Activated CD4-positive, alpha-beta T cell treated with anti-CD3 and anti-CD28 coated beads, Interleukin-2, amount 50 U/mL, for 1 hour (primary cell): ENCODE measurements around the gene TGFBR3L.
"Not testable (repeated sequence)": the region's sequence is repeated elsewhere in the genome, so short reads cannot be mapped to it uniquely, and the experiment has no call there.

Experiments used
- DNase-seq: peaks from one replicate; pipeline ENCODE4 v3.0.0-alpha.2; 2020

TGFBR3L gene

DNA sequence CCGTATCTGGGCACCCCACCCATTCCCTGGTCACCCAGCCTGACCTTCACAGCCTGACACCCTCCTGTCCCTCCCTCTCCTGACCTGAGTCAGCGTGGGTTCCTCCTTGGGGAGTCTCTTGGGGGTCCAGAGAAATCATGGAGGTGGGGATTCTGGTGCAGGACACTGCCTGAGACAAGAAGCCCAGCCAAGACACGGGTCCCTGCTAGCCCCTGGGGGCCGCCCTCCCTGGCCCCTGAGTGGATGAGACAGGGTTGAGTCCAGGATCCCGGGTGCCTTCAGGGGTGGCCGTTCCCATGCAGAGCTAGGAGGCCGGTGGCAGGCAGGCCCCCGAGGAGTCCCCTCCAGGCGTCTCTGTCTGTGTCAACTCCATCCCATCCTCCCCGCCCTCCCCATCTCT lies 9.4 kb upstream of the TGFBR3L start:
- DNase-seq = no peak

DNA sequence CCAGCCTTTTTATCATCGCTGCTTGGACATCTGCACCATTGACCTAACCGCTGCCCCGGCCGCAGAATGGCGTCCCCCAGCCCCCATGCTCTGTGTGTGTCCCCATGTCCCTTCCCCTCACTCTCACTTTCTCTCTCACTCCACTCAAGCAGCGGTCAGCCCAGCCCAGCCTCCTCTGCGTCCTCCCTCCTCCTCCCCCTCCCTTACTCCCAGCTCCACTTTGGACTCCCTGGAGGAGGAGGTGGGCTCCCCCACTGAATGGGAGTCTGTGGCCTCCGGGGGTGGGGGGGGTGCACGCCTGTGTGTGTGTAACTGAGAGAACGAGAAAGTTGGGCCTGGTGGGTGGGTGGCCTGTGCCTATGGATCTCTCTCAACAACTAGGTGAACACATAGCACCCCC lies 8.8 kb upstream of the TGFBR3L start:
- DNase-seq = no peak

DNA sequence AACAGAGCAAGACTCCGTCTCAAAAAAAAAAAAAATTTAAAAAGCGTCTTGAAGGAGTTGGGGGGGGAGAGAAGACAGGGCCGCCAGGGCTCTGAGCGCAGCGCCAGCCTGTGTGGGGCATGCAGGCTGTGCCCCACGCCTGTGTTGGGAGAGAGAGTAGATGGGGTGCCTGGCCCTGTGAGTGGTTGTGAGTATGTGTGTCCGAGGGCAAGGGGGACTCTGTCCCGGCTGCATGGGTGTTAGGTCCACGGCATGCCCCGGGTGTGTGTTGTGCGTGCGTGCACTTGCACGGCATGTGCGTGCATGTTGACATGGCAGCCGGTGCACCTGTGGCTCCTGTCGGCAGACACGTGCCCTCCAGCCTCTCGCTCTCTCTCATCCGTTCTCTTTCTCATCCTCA lies 7.5 kb upstream of the TGFBR3L start:
- no peak for DNase-seq

DNA sequence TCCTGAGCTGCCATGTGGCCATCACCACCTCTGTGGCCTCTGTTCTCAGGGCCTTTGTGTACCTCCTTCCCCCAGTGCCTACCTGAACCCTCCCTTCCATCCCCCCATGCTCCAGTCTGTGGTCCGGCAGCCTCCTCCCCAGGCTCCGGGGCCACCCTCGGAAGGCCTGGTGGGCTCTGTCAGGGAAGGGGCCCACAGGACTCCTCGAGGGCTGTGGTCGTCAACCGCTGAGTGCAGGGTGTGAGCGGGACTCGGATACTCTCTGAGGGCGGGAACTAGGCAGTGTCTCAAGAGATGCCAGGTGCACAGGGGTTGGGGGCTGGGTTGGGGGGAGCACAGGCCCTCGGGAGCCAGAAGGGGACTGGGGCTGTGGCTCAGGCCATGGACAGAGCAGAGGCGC lies 7.1 kb upstream of the TGFBR3L start:
- no peak for DNase-seq

DNA sequence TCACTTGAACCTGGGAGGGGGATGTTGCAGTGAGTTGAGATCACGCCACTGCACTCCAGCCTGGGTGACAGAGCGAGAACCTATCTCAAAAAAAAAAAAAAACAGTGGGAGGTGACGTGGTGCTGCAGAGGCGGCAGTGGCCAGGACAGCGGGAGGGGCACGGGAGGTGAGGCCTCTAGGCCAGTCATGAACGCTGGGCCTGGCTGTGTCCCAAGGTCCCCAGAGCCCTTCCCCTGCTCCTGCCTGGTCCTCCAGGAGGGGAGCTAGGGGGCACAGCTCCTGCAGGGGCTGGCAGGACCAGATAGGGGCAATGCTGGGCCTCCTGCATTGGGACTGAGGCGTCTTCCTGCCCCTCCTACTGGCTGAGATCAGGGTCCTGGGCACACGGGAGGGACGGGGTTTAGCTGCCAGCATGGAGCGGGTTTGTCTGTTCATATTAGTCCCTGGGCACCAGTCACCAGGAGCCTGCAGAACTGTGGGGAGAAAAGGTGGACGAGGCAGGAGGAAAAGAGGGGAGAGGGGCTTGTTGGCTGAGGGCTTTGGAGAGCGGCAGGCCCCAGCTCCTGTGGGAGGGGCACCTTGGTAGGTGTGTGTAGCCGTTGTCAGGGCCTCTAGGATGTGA lies 6.4 kb upstream of the TGFBR3L start:
- DNase-seq = no peak

DNA sequence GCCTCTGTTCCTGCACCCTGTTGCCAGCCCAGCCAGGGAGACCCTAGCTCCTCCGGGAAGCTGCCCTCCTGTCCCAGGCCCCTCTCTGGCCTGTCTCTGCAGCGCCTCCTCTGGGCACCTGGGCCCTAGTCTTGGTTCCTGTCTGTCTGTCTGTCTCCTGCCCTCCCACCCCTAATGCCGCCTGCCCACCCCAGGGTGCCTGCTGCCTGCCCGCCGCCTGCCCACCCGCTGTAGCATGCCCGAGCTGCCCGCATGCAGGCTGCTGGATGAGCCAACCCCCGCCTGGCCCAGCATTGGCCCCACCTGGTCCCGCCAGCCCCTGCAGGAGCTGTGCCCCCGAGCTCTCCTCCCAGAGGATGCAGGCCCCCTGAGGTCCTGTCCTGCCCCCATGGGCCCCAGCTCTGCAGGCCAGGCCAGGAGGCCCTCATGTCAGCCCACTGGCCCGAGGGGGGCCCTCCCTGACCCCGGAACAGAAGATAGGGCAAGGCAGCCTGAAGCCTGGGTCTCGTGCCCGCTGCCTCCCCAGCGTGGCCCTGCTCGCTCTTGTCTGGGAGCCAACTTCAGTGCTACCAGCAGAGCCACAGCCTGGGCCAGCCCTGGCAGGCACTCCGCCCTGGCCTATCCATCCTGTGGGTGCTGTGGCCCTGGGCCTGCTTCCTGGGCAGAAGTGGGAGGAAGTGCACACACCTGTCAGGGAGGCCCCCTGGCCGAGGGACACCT lies 5.7 kb upstream of the TGFBR3L start:
- no peak for DNase-seq

DNA sequence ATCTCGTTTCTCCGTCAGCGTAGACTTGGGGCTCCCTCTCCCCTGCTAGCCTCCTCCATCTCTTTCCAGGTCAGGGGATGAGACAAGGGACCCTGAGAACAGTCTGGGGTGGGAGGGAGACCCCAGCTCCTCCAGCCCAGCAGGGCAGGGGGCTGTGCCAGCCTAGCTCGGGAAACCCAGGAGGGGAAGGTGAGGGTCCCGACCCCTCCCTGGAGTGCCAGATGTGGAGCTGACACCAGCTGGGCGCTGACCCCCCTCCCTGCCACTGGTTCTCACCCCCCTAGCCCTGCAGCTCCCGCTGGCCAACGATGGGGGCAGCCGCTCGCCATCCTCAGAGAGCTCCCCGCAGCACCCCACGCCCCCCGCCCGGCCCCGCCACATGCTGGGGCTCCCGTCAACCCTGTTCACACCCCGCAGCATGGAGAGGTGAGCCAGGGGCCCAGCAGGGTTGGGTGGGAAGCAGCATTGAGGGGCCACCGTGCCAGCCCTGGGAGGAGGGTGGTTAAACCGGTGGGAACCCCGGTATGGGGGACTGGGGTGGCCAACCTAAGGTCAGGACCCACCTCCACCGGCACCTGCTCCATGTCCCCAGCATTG lies 5.1 kb upstream of the TGFBR3L start:
- no peak for DNase-seq

DNA sequence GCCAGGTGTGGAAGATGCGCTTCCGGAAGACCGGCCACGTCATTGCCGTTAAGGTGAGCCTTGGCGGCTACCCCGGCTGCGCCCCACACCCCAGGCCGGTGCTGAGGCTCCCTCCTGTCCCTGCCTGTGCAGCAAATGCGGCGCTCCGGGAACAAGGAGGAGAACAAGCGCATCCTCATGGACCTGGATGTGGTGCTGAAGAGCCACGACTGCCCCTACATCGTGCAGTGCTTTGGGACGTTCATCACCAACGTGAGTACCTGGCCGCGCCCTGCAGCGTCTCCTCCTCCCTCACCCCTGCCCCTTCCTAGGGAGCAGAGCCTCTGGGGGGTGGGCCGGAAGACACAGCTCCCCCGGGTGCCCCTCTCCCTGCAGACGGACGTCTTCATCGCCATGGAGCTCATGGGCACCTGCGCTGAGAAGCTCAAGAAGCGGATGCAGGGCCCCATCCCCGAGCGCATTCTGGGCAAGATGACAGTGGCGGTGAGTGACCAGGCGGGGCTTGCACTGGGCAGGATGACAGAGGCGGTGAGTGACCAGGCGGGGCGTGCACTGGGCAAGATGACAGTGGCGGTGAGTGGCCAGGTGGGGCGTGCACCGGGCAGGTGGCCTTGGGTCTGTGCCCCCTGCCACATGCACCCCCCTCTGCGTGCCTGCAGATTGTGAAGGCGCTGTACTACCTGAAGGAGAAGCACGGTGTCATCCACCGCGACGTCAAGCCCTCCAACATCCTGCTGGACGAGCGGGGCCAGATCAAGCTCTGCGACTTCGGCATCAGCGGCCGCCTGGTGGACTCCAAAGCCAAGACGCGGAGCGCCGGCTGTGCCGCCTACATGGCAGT lies 4.1 kb upstream of the TGFBR3L start:
- no peak for DNase-seq

DNA sequence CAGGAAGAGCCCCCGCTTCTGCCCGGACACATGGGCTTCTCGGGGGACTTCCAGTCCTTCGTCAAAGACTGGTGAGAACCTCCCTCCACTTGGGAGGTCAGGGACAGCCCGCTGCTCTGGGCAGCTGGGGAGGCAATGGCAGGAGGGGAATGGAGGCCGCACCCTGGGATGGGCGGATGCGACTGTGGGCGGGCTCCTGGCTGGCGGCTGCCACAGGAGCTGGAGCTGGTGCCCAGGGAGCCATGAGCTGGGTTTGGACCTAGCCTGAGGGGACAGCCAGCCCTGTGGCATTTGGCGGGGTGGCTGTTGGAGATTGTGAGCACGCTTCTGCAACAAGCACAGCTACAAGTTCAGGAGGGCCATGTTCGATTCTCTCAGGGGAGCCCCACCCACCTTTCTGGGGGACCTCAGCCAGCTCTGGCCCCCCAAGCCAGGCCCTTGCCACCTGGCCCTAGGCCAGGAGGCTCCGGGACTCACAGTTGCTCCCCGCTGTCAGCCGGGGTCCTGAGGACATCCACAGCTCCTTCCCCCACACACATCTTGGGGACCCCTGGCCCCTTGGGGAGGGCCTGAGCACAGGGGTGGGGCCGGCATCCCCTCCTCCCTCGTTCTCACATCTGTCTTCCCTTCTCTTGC lies 3.0 kb upstream of the TGFBR3L start:
- DNase-seq = no peak

DNA sequence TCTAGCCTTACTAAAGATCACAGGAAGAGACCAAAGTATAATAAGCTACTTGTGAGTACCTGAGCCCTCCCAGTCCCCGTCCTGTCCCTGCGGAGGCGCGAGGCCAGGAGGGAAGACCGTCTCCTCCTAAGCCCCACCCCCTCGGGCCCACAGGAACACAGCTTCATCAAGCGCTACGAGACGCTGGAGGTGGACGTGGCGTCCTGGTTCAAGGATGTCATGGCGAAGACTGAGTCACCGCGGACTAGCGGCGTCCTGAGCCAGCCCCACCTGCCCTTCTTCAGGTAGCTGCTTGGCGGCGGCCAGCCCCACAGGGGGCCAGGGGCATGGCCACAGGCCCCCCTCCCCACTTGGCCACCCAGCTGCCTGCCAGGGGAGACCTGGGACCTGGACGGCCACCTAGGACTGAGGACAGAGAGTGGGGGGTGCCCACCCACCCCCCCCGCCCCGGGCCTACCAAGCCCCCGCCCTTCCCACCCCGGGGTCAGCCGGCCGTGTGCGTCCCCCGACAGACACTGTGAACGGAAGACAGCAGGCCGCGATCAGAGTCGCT lies 2.4 kb upstream of the TGFBR3L start:
- no peak for DNase-seq

DNA sequence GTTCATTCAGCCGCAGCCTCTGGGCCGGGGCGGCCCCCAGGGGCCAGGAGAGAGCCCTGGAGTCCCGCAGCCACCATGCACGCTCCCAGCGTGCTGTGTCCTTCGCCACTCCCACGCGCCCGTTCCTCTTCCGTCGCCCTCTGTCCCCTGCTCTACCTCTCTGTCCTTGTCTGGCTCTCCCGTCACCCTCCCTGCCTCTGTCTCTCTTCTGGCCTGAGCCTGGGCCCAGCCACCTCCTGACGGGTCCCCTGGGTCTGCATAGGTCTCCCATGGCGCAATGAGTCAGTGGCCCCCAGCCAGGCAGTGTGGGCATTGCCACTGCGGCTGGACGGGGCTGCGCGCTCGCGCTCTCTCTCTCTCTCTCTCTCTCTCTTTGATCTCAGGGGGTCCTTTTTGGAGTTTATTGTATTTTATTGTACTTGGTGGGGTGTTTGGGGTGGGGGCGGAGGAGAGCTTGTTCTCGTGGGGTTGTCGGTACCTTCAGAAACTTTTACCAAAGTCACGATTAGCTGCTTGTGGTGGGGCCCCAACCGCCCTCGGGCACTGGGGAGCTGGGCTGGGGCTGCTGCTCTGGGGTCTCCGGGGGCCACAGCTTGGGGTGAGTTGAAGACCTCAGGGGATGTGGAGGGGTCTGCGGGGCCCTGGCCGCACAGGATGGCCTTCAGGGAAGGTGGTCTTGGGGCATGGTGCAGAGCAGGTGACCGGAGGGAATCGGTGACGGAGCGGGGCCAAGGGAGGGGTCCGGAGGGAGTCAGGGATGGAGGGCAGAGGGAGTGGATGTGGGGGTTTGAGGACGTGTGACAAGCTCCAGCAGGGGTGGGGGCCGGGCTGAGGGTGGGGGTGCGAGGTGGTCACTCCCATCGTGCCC lies 1.7 kb upstream of the TGFBR3L start:
- no peak for DNase-seq

DNA sequence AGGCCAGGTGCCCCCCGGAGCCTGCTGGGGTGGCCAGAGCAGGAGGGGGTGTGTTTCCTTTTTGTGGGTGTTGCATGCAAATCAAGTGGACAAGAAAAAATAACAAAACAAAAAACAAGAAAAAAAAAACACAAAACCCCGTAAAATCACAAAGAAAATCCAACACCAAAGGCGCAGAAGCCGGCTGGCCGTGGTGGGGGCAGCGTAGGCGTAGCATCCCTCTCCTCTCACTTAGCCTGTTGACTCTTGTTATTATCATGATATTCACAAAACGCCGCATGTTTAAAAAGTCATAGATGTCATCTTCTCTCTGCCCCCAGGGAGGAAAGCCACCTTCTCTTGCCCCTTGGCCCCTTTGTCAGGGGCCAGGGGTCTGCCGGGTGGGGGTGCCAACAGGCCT lies 978 bp upstream of the TGFBR3L start:
- DNase-seq = no peak

DNA sequence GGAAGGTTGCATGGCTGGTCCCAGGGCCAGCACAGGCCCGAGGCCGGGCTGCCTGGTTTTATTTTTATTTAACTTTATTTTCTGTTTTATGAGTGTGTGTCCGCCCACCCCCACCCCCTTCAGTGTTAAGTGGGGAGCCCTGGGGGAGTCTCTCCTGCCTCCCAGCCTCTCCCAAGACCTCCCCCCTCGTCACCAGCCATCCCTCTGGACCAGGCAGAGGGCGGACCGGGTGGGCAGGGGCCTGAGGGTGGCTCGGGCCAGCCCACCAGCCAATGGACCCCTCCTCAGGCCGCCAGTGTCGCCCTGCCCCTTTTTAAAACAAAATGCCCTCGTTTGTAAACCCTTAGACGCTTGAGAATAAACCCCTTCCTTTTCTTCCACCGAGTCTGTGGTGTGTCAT lies 531 bp upstream of the TGFBR3L start:
- no peak for DNase-seq

DNA sequence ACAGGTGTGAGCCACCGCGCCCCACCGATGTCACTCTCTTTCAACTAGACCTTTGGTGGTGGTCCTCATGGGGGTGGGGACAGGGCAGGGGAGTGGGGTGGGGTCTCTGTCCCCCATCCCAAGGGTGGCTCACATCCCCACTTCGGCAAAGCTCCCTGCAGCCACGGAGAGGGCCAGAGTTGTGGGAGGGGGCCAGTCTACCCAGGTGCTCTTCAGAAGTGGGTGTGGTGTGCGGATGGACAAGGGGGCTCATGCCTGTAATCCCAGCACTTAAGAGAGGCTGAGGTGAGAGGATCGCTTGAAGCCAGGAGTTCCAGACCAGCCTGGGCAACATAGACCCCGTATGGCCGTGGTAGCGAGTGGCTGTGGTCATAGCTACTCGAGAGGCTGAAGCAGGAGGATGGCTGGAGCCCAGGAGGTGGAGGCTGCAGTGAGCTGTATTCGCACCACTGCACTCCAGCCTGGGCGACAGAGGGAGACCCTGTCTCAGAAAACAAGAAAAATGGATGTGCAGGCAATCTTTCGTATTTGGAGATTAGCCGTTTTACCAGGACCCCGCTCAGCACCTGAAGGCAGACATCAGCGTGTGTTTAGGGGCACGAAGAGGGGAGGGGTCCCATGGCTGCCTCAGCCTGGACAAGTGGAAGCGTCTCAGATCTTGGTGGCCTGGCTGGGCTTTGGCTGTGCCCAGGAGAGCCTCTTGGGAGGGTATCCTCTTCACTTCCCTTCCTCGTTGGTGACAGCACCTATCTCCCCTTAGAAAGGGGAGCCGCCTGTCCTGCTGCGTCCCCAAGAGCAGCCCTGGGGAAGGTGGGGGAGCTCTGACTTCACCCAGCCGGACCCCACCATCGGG lies 846 bp downstream of the TGFBR3L start:
- DNase-seq = no peak

DNA sequence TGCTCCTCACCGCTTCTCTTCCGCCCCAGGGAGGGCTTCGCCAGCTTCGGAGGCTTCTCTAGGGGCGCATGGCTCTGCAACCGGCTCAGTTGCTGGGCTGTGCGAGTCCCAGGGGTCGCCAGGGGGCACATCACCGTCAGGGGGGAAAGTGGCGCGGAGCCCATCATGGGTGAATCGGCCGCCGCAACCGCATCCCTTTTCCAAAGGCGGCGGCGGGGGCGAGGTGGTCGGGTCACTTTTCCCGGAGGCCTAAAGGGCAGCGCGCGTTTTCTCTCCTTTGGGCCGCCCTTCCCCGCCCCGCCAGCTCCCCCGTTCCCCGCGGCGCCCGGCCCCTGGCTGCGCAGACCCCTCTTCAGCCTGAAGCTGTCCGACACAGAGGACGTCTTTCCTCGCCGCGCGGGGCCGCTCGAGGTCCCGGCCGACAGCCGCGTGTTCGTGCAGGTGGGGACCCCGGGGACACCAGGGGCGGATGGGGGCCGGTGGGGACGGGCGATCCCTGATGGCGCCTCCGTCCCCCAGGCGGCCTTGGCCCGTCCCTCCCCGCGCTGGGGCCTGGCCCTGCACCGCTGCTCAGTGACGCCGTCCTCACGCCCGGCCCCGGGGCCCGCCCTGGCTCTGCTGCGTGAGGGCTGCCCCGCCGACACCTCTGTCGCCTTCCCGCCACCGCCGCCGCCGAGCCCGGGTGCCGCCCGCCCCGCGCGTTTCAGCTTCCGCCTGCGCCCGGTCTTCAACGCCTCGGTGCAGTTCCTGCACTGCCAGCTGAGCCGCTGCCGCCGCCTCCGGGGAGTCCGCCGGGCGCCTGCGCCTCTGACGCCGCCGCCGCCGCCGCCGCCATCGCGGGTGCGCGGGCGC lies 1.7 kb downstream of the TGFBR3L start:
- DNase-seq = peak; percentile 39

DNA sequence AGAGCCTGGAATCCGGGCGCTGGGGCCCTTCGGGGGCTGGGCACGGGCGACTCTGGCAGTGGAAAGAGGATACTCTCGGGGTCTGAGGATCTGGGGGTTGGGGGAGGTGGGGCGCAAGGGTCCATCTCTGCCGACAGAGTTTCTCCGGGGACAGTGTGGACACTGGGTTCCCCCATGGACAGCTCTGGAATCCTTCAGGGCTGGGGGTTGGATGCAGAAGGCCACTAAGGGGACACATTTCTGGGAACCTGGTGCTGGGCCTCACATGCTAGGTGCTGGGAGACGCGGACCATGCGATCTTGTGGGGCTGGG lies 2.3 kb downstream of the TGFBR3L start:
- DNase-seq = no peak

DNA sequence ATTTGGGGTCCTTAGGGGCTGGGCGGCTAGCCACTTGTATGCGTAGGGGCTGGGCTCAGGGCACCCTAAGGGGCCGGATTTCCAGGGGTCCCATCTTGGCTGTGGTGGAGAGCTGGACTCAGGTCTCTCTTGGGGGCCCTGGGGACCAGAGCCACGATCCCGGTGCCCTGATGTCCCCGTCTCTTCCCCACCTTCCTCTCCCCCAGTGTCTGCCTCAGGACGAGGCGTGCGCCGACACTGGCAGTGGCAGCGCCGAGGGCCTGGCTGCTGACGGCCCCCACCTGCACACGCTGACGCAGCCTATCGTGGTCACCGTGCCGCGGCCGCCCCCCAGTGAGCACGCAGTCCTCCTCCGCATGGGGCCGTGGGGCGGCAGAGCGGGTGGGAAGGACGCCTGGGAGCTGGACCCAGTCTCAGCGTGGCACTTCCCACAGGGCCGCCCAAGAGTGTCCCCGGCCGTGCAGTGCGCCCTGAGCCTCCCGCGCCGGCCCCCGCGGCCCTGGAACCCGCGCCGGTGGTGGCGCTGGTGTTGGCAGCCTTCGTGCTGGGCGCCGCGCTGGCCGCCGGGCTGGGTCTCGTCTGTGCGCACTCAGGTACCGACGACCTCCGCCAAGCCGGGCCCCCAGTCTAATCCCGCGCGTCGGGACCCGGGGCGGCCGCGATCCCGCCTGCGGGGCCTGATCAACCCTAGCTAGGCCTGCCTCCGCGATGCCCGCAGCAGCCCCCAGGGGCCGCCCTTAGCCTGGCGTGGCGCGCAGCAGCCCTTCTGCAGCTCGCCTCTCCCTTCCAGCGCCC lies 2.8 kb downstream of the TGFBR3L start:
- peak; percentile 62 for DNase-seq

DNA sequence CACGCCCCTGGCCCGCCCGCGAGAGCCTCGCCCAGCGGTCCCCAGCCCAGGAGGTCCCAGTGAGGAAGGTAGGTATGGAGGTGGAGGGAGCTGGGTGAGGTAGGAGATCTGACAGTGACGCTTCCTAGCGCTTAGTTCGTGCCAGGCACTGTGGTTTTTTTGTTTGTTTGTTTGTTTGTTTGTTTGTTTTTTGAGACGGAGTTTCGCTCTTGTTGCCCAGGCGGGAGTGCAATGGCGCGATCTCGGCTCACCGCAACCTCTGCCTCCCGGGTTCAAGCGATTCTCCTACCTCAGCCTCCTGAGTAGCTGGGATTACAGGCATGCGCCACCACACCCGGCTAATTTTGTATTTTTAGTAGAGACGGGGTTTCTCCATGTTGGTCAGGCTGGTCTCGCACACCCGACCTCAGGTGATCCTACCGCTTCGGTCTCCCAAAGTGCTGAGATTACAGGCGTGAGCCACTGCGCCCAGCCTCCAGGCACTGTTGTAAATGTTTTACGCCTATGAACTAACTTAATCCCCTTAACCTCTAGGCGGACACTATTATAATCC lies 3.5 kb downstream of the TGFBR3L start:
- DNase-seq = not testable (repeated sequence)
